HG03521 (cell line): ENCODE measurements around the gene MRAP2.

ENCODE experiments used
- ATAC-seq: cut with Tn5 transposase; IDR thresholded peaks from one replicate; pipeline ENCODE4 v1.9.1; 2021; ENCODE audit warnings: mild to moderate bottlenecking, moderate library complexity; ENCODE audit not compliant: unreplicated experiment

The MRAP2 gene

GRCh38 chr6:84033523-84034451, at the start of gene MRAP2:
Gene MRAP2 (plus strand): TSS chr6:84033772. CDS start chr6:84055319, 21,547 bp downstream.
- peak; percentile 45 for ATAC-seq

GRCh38 chr6:83984411-83984810, 49.2 kb upstream of the MRAP2 start:
- ATAC-seq, result no peak

GRCh38 chr6:83985308-83985713, 48.3 kb upstream of the MRAP2 start:
- no peak for ATAC-seq

- ATAC-seq, result no peak
These were observed 47.9 kb upstream of the MRAP2 start for GRCh38 chr6:83985715-83986114.

- no peak for ATAC-seq
These were observed 35.5 kb upstream of the MRAP2 start for GRCh38 chr6:83998021-83998584.

- no peak for ATAC-seq
These were observed 32.5 kb upstream of the MRAP2 start for GRCh38 chr6:84001119-84001518.

- ATAC-seq, result no peak
These were observed 31.3 kb upstream of the MRAP2 start for GRCh38 chr6:84002226-84002625.

- ATAC-seq, result no peak
These were observed 30.4 kb upstream of the MRAP2 start for GRCh38 chr6:84003131-84003530.

GRCh38 chr6:84003654-84004053, 29.9 kb upstream of the MRAP2 start:
- ATAC-seq, result no peak

GRCh38 chr6:84007871-84008270, 25.7 kb upstream of the MRAP2 start:
- no peak for ATAC-seq

GRCh38 chr6:84013354-84013753, 20.2 kb upstream of the MRAP2 start:
- ATAC-seq, result no peak

- ATAC-seq, result no peak
These were observed 19.6 kb upstream of the MRAP2 start for GRCh38 chr6:84013931-84014330.

GRCh38 chr6:84016029-84016428, 17.5 kb upstream of the MRAP2 start:
- ATAC-seq, result no peak

GRCh38 chr6:84017709-84018452, 15.7 kb upstream of the MRAP2 start:
- ATAC-seq, result no peak

- ATAC-seq, result no peak
These were observed 15.0 kb upstream of the MRAP2 start for GRCh38 chr6:84018453-84019061.

GRCh38 chr6:84019141-84019841, 14.3 kb upstream of the MRAP2 start:
- ATAC-seq, result no peak

- no peak for ATAC-seq
These were observed 13.7 kb upstream of the MRAP2 start for GRCh38 chr6:84019842-84020211.

- ATAC-seq, result no peak
These were observed 11.9 kb upstream of the MRAP2 start for GRCh38 chr6:84021625-84022024.

GRCh38 chr6:84026721-84027164, 6.8 kb upstream of the MRAP2 start:
- no peak for ATAC-seq

GRCh38 chr6:84027340-84028181, 6.0 kb upstream of the MRAP2 start:
- ATAC-seq, result no peak
